Activated CD8-positive, alpha-beta memory T cell treated with anti-CD3 and anti-CD28 coated beads for 4 hours (primary cell): ENCODE measurements around the gene CEACAM1.
A peak's percentile ranks its signal among the peaks of the same experiment; 100 is the strongest.
"Not testable (repeated sequence)": the region's sequence is repeated elsewhere in the genome, so short reads cannot be mapped to it uniquely, and the experiment has no call there.

ENCODE experiments used
- DNase-seq, 2 donors: peaks; one replicate each; pipeline ENCODE4 v3.0.0-alpha.2; 2020; ENCODE audit warnings: low read depth in 2 of 2

CEACAM1 gene

DNA sequence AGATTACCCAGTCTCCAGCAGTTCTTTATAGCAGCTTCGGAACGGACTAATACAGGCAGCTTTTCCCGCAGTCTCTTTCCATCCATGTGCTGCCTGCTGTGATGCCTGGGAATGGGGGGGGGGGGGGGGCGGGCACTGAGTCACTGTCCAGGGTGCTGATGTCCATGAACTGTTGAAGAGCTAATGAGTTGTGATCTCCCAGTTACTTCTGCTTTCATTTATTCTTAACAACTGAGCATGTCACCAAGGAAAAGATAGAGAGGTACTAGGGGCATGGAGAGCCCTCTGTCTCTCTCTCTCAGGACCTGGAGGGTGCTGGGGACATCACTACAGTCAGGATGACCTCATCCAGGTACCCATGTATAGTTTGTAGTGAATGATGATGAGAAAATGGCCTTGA is 20.3 kb upstream of the CEACAM1 start:
- no peak for DNase-seq

GRCh38 chr19:42547929-42548328 is 19.6 kb upstream of the CEACAM1 start:
- no peak for DNase-seq

DNA sequence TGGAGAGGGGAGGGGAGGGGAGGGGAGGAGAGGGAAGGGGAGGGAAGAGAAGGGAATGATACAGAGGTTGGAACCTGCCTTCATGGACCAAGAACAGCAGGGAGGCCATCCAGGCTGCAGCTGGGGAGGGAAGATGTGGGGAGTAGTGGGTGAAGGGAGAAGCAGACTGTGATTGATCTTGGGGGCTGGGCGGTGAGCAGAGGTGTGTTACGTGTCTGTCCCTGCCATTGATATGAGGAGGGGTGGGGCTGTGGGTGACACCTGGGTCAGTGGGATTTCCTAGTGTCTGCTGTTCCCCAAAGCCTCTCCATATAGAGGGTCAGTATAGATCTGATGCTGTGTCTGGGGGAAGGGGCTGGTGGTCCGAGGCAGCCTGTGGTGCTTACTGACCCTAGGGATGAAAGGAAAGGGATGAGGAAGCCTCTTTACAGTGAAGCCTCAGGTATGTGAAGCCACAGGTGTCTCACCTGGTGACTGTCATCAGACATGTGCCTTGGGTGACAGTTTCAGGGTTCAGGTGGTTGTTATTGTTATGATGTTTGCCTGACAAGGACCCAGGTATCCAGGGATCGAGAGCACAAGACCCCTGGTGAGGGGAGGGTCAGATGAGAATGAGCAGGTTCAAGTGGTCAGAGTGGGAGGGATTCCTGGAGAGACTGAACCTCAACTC is 18.7 kb upstream of the CEACAM1 start:
- DNase-seq: no peak

- no peak for DNase-seq
Observed at GRCh38 chr19:42544146-42544545, 15.9 kb upstream of the CEACAM1 start.

DNA sequence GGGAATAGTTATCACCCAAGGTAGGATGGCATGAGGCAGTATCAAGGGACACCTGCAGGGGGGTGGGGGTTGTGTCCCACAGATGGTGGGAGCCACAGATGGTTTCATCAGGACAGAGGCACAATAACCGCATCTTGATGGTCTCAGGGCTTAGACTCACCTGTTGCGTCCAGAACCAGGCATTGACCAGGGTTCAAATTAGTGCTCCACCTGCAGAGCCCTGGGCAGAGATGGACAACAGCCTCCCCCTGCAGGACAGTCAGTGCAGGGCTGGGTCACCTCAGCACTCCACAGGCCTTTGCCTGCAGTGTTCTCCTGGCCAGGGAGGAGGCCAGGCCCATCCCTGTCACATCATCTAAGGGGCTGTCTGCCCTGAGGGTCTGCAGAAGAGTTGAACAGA is 14.5 kb upstream of the CEACAM1 start:
- DNase-seq: no peak

GRCh38 chr19:42540071-42540553 is 11.8 kb upstream of the CEACAM1 start:
- DNase-seq: no peak

DNA sequence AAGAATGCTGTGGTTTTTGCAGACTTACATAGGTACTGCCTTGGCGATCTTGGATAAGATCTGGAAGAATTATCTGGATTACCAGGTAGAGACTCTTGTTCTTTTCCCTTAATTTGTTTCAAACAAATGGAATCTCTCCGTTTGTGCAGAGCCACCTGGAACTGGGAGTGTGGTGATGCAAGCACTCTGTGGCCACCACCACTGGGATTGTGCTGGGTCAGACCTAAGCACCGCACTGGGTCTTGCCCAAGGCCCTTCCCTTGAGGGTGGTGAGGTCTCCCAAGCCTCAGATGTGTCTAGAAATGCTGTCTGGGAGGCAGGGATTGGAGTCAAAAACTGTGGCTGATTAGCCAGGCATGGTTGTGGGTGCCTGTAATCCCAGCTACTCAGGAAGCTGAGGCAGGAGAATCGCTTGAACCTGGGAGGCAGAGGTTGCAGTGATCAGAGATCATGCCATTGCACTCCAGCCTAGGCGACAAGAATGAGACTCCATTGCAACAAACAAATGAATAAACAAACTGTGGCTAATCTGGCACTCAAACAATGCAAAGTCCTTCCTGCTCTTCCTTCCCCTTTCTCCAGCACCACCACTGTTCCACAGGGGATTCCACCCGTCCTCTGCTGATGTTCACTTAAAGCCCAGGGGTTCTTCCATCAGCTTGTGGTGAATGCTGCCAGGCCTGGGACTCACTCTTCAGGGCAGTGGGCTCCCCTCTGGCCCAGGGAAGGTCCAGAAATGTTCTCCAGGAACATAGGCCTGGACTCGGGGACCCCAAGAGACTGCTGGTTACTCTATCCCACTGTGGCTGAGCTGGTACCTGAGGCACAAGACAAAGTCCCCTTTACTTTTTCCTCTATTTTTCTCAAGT is 10.8 kb upstream of the CEACAM1 start:
- no peak for DNase-seq

DNA sequence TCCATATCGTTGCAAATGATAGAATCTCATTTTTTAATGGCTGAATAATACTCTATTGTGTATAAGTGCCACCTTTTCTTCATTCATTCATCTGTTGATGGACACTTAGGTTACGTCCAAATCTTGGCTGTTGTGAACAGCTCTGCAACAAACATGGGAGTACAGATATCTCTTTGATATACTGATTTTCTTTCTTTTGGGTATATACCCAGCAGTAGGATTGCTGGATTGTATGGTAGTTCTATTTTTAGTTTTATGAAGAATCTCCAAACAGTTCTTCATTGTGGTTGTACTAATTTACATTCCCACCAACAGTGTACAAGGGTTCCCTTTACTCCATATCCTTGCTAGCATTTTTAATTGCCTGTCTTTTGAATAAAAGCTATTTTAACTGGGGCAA is 7.0 kb upstream of the CEACAM1 start:
- not testable (repeated sequence) for DNase-seq

DNA sequence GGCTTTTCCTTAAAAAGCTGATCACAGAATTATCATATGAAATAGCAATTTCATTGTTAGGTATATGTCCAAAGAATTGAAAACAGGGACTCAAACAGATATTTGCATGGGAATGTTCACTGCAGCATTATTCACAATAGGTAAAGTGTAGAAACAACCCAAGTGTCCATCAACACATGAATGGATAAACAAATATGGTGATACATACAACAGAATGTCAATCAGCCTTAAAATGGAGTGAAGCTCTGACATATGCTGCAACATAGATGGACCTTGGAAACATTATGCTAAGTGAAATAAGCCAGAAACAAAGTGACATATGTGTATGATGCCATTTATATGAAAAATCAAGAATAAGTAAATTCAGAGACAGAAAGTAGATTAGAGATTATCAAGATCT is 6.1 kb upstream of the CEACAM1 start:
- no peak for DNase-seq

DNA sequence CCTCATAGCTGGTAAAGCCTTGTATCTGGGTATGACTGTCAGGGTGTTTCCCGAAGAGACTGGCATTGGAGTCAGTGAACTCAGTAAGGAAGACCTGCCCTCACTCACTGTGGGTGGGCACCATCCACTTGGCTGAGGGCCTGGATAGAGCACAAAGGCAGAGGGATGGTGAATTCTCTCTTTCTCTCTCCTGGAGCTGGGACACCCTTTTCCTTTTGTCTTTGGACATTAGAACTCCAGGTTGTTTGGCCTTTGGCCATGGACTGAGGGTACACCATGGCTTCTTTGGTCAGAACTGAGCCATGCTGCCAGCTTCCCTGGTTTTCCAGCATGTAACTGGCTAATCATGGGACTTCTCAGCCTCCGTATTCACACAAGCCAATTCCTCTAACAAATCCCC is 4.6 kb upstream of the CEACAM1 start:
- no peak for DNase-seq

DNA sequence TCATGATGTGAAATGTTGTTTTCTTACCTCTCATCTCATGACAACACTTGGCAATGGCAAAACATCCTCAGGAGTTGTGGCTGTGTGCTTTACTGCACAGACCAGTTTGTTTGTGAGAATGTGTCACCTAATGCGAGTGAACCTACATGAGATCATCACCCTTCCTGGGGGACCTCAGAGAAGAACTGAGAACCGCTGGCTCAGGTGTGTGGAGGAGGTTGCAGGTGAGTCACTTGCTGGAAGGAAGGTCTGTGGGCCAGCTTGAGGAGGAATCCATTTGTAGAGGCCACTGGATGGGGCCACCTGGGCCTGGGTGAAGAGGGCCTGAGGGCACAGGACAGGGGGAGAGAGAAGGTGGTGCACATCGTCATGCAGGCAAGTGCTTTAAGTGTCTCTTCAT is 3.0 kb upstream of the CEACAM1 start:
- DNase-seq: no peak

- DNase-seq: peak; percentile 35 to 36
Observed at GRCh38 chr19:42529248-42529764, 1.0 kb upstream of the CEACAM1 start.

- DNase-seq: no peak
Observed at GRCh38 chr19:42524943-42525342, 3.3 kb downstream of the CEACAM1 start.

DNA sequence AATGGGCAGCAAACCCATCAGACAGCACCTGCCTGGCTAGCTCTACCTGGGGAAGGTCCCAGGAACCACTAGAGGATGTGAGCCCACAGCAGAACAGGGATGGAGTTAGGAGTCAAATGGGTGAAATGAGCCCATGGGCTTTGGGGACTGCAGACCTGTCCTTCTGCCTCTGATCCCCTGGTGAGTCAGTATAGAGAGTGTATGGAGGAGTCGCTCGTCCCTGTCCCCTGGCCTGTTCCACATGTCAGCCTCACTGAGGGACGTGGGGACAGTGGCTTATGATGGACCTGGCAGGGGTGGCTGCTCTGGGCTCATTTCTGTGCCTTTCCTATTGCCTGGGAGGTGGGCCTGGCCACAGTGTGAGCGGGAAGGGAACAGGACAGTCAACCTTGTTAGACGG is 4.0 kb downstream of the CEACAM1 start:
- no peak for DNase-seq

- DNase-seq: not testable (repeated sequence)
Observed at GRCh38 chr19:42522262-42522661, 6.0 kb downstream of the CEACAM1 start.

- no peak for DNase-seq
Observed at GRCh38 chr19:42521346-42522030, 6.8 kb downstream of the CEACAM1 start.

- DNase-seq: no peak
Observed at GRCh38 chr19:42519108-42519507, 9.2 kb downstream of the CEACAM1 start.

GRCh38 chr19:42516771-42517170 is 11.5 kb downstream of the CEACAM1 start:
- DNase-seq: no peak

GRCh38 chr19:42515241-42515832 is 12.9 kb downstream of the CEACAM1 start:
- no peak for DNase-seq

DNA sequence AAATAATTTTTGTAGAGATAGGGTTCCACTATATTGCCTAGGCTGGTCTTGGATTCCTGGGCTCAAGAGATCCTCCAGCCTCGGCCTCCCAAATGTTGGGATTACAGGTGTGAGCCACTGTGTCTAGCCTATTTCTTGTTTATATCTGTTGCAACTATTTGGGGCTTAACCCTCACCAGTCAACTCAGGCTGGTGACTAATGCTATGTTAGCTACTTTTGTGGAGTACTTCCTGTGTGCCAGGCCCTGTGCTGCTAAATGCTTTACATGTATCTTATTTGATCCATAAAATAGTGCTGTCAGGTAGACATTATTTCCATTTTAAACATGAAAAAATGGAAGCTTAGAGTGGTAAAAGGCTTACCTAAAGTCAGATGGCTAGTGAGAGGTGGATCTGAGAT is 13.8 kb downstream of the CEACAM1 start:
- DNase-seq: no peak

DNA sequence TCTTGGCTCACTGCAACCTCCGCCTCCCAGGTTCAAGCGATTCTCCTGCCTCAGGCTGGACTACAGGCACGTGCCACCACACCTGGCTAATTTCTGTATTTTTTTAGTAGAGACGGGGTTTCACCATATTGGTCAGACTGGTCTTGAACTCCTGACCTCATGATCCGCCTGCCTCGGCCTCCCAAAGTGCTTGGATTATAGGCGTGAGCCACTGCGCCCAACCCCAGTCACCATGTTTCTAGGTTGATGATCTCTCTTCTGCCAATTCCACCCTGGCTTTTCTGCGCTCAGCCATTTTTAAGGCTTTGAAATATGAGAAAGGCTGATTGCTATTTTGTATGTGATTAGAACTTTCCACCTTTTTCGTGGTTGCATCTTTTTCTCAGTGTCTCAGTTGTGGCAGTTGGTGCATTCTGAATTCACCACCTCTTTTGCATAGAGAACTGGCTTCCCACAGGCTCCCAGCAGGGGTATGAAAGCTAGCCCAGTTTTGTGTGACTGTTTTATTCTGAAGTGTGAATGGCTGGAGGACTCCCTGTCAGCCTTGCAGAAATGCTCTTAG is 15.5 kb downstream of the CEACAM1 start:
- no peak for DNase-seq
